Stimulated activated CD8-positive, alpha-beta memory T cell treated with anti-CD3 and anti-CD28 coated beads, Interleukin-7, amount 100 ng/mL, for 24 hours (primary cell): ENCODE measurements around the gene GRAMD2B.
"Not testable (repeated sequence)": the region's sequence is repeated elsewhere in the genome, so short reads cannot be mapped to it uniquely, and the experiment has no call there.

Experiments
- DNase-seq: peaks from one replicate; pipeline ENCODE4 v3.0.0-alpha.2; 2020; ENCODE audit warnings: low read depth

GRAMD2B gene

DNA sequence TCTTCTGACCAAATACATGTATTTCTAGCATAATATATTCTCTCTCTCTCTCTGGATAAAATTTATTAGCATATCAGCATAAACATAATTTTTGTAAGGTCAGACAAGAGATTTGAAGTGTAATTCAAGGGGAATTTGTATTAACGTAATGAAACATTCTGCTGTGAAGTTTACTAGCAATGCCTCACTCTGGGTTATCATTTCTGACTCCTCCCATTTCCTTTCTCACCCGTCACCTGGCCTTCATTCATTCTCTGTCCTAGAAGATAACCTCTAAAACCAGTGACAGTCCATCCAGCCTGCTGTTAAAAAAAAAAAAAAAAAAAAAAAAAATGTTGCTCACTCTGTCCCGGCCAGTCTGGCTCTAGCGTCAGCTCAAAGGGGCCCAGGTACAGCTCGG is 27.1 kb downstream of the GRAMD2B start:
- DNase-seq, result no peak

GRCh38 chr5:126450907-126451306 is 27.7 kb downstream of the GRAMD2B start:
- DNase-seq, result no peak

- DNase-seq, result no peak
Observed at GRCh38 chr5:126452477-126452876, 29.3 kb downstream of the GRAMD2B start.

- DNase-seq, result no peak
Observed at GRCh38 chr5:126454081-126454480, 30.9 kb downstream of the GRAMD2B start.

DNA sequence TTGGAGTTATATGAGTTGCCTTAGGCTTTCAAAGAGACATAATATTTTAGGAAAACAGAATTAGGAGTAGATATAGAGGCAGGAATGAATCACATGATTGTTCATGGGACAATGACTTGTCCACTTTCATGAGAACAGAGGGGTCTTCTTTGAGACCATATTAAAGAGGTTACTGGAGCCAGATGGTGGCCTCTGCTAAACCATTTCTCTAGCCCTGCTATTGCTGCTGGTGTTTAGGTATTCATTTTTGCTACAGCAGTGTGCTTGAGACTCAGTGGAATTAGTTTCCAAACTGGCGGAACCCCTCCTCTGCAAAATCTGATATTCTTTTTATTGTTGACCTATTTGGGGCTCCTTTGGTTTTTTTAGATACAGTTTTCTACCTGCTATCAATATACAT is 31.3 kb downstream of the GRAMD2B start:
- no peak for DNase-seq

- no peak for DNase-seq
Observed at GRCh38 chr5:126455264-126455663, 32.1 kb downstream of the GRAMD2B start.

DNA sequence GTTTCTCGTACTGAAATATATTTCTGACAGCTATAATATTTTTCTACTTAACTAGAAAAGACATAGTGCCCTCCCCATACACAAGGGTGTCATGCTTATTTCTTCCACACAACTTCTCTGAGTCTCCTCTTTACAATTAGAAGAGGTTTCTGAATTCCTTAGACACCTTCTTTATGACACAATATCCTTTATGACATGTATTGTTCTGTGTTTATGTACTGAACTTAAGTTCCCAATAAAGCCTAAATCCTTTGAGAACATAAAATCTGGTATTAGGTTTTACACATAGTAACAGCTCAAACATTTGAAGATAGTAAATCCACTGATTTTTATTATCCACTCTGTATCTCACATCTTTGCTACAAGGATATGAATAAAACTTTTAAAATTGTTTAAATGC is 32.5 kb downstream of the GRAMD2B start:
- DNase-seq, result no peak

DNA sequence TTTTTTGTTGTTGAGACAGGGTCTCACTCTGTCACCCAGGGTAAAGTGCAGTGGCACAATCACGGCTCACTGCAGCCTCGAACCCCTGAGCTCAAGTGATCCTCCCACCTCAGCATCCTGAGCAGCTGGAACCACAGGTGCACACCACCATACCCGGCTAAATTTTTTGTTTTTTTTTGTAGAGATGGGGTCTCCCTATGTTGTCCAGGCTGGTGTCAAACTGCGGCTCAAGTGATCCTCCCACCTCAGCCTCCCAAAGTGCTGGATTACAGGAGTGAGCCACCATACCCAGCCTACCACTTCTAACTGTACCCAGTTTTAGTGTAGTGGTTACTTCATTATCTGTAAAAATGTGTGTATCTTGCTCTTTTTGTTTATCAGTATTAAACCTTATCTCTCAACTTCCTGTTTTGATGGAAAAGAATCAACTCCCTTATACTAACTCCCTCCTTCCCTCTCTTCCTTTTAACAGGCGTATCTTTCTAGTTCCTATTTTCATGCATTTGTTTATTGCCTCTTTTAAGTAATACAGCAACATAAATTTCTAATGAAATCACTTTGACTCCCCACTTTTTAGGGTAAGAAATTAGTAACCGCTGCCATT is 33.1 kb downstream of the GRAMD2B start:
- no peak for DNase-seq

DNA sequence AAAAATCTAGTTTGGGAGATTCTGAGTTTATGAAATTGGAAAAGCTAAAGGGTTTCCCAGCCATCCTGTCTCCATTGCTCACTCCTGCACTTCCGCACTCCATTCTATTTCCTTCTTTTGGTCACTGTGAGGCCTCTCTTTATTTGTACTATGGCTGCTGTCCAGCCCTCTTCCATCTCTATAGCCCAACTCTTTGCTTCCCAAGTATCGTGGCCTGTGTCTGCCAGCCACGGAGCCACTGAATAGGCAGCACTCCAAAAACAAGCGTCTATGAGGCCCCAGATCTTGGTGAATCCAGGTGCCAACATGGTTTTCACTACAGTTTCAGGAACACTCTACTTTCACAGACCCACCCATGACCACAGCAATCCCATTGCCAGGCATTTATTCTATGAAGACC is 37.2 kb downstream of the GRAMD2B start:
- no peak for DNase-seq

DNA sequence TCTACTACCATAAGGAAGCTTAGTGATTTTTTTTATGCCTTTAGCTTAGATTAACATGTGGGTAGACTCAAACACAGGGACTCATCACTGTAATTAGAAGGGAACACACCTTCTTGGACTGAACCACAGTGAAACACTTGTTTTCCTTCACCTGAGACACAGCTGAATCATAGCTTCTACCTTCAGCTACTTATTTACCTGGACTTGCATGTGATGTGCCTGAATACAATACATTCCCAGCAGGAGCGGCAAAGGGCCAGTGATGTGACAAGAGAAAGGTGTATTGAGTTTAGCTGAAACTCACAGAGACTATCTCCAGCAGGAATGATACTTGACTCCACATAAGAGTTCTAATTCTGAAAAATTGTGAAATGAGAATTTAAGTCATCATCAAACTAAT is 37.8 kb downstream of the GRAMD2B start:
- DNase-seq, result no peak

DNA sequence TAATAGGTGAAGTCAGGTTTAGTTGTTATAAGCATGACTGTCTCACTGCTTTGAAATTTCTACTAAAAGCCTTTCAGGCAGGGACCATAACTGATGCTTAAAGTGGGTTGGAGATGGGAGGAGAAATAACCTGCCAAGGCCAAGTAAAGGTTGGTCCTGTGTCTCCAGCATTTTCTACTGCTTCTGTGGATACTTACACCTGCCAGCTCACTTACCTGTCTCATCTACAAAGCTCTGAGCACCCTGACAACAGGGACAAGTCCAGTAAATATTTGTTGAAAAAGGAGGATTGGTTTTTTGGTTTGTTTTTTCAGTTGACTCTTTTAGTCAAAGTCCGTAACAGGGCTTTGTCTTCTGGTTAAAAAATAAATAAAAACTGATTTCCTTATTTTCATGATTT is 38.6 kb downstream of the GRAMD2B start:
- no peak for DNase-seq

- DNase-seq, result no peak
Observed at GRCh38 chr5:126462239-126463014, 39.2 kb downstream of the GRAMD2B start.

- no peak for DNase-seq
Observed at GRCh38 chr5:126464016-126464415, 40.8 kb downstream of the GRAMD2B start.

DNA sequence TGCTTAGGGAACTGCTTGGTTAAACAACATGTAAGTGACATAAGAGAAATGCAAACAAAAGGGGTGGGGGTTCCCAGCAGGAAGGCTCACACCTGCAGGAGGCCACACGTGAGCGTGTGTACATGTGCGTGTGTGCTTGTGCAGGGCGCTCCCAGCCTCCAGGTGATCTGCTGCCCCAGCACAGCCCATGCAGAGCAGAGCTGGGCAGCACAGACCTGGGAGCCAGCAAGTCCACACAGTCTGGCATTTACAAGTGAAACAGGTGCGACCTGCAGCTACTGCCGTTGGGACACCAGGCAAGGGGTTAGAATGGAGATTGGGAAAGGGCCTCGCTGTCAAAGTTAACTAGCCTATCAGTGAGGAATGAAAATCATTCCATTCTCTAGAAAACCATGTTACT is 41.8 kb downstream of the GRAMD2B start:
- no peak for DNase-seq

DNA sequence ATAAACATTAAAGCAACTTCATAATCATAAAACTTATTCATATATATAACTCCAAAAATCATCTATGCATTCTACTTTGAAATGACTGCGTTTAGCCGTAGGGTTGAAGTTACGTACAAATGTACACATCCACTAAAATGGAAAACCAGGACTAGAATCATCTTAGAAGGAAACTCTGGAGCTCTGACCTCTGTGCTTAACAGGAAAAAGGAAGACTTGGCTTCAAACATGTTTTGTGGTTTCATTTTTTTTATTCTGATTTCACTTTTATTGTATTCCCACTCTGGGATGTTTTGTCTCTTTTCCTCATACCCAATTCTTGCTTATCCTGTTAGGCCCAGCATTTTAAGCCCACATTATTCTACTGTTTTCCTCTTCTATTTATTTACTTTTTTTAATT is 44.9 kb downstream of the GRAMD2B start:
- no peak for DNase-seq

- no peak for DNase-seq
Observed at GRCh38 chr5:126469536-126470316, 46.5 kb downstream of the GRAMD2B start.

- not testable (repeated sequence) for DNase-seq
Observed at GRCh38 chr5:126470529-126470928, 47.3 kb downstream of the GRAMD2B start.

GRCh38 chr5:126471247-126471646 is 48.0 kb downstream of the GRAMD2B start:
- no peak for DNase-seq

GRCh38 chr5:126471875-126472537 is 48.8 kb downstream of the GRAMD2B start:
- no peak for DNase-seq

DNA sequence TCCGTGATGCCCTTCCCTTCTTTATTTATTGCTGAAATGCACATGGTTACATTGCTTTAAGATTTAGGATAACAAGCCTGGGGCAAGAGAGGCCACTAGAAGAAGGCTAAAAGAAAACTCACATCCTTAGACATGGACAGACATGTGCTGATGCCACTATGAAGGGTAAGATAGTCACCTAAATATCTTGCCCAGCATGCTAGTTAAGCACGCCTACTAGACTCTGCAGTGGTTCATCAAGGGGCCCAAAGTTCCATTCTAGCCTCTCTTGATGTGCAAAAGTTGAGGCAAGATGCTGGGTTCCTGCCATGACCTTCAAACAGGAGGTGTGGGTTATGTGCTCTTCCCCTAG is 49.3 kb downstream of the GRAMD2B start:
- no peak for DNase-seq

GRCh38 chr5:126477294-126478117 is 54.3 kb downstream of the GRAMD2B start:
- no peak for DNase-seq

GRCh38 chr5:126479810-126480209 is 56.6 kb downstream of the GRAMD2B start:
- no peak for DNase-seq
